Activated T-cell treated with anti-CD3 and anti-CD28 coated beads, Interleukin-2, amount 50 U/mL, for 24 hours (primary cell): ENCODE results near the gene BMPER.

Source experiments
- DNase-seq: peaks from one replicate; pipeline ENCODE4 v3.0.0-alpha.2; 2020
- H3K27ac Mint-ChIP-seq: 2 replicates; pipeline ENCODE4 v1.8.0; 2020; ENCODE audit warnings: mild to moderate bottlenecking, mixed read lengths
- H3K27me3 Mint-ChIP-seq: 2 replicates; pipeline ENCODE4 v1.8.0; 2020; ENCODE audit warnings: mixed read lengths
- H3K36me3 Mint-ChIP-seq: 2 replicates; pipeline ENCODE4 v1.8.0; 2020; ENCODE audit warnings: low read depth, mixed read lengths
- H3K4me1 Mint-ChIP-seq: 2 replicates; pipeline ENCODE4 v1.8.0; 2020; ENCODE audit warnings: low read depth, mixed read lengths
- H3K4me3 Mint-ChIP-seq: 2 replicates; pipeline ENCODE4 v1.8.0; 2020; ENCODE audit warnings: mild to moderate bottlenecking, moderate library complexity, mixed read lengths
- H3K9me3 Mint-ChIP-seq: 2 replicates; pipeline ENCODE4 v1.8.0; 2020; ENCODE audit warnings: mixed read lengths

Gene BMPER

DNA sequence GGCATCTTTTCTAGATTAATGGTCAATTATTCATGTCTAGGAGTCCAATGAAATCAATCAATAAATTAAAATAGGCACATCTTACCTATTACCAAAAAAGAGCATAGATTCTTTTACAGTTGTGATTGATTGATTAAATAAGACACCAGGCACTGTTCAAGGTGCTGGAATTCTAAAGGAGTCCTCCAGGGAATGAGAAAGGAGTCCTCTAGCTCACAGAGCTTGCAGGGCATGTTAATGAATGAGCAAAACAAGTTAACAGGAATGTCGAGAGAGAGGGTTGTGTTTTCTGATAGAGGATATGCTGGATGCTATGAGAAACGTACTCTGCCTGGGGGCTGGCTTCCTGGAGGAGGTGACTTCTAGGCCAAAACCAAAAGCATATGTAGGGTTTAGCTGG lies 191.4 kb downstream of the BMPER start:
- H3K27me3 Mint-ChIP-seq = no peaks in the 10 kb centered on the region
- no peaks in the 10 kb centered on the region for H3K9me3 Mint-ChIP-seq
- no peaks in the 10 kb centered on the region for H3K4me1 Mint-ChIP-seq
- DNase-seq = no peak
- H3K4me3 Mint-ChIP-seq = no peak overlapping the region
- no peaks in the 10 kb centered on the region for H3K36me3 Mint-ChIP-seq
- no peak overlapping the region for H3K27ac Mint-ChIP-seq

DNA sequence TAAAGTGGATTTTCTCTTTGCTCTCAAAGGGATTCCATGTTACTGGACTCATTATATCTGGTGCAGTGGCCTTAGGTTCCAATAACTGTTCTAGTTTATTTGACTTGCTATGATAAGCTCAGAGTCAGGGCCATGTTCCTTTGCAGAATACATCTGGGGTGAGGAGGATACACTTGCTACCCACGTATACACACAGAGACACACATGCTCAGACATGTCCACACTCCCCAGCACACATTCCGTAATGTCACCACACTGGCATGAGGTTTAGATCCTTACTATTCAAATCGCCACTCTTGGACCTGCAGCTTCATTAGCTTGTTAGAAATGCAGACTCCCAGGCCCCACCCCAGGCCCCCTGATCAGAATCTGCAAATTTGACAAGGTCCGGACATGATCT lies 195.3 kb downstream of the BMPER start:
- Mint-ChIP-seq H3K36me3 (no peaks in the 10 kb centered on the region), H3K4me3 (no peak overlapping the region), H3K4me1 (no peaks in the 10 kb centered on the region), H3K27ac (no peak overlapping the region), H3K27me3 (no peaks in the 10 kb centered on the region), H3K9me3 (no peaks in the 10 kb centered on the region)
- no peak for DNase-seq

DNA sequence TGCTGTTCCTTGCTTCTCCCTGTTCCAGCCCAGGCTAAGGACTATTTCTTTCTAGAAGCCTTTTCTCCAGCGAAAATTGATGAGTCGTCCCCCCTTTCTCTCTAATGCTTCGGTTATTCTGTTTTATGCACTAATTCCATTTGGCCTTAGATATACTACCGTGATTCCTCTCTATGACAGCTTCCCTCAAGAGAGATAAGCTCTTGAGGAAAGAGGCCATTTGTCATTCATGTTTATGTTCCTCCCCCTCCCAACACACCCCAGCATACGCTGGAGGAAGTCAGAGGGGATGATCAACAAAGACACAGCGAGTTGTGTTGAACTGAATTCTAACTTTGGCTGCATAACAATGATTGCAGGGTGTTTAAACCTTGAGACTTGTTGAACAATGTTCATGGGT lies 198.8 kb downstream of the BMPER start:
- Mint-ChIP-seq H3K27ac (no peak overlapping the region), H3K36me3 (no peaks in the 10 kb centered on the region), H3K4me3 (no peak overlapping the region), H3K9me3 (no peaks in the 10 kb centered on the region), H3K4me1 (no peaks in the 10 kb centered on the region), H3K27me3 (no peaks in the 10 kb centered on the region)
- DNase-seq = no peak

DNA sequence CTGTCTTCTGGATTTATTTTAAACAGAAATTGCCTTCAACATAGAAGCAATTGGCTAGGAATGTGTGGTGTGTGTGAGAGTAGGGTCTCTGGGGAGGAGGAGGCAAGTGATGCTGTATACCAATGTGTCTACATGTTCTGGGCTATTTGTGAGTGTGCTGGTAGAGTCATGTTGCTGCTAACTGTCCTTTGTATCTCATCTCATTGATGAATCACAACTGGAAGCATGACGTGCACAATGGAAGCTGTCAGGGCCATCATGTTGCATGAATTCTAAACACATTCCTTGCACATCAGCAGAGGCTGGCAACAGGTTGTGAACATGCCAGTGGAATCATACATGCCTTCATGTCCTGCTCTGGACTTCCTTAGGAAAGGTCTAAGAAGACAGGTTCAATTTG lies 199.7 kb downstream of the BMPER start:
- Mint-ChIP-seq H3K27me3 (no peaks in the 10 kb centered on the region), H3K4me1 (no peaks in the 10 kb centered on the region), H3K9me3 (no peaks in the 10 kb centered on the region), H3K27ac (no peak overlapping the region), H3K36me3 (no peaks in the 10 kb centered on the region), H3K4me3 (no peak overlapping the region)
- DNase-seq = no peak

DNA sequence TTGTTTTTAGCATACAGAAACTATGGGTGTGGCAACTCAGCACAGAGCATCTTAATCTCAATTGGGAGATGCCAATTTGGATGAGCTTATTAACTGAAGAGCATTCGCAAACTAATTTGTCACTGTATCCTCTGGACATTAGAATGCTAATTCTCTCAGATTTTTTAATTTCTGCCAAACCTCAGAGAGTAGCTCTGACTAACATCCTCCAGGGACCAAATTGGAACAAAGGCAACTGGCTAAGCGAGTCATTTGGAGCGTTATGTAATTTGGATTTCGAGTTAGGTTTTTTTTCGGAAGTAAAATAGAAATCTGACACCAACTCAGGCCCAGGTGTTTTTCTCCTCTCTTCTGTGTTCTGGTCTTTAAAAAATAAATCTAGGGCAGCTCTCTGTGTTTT lies 201.9 kb downstream of the BMPER start:
- Mint-ChIP-seq H3K4me1 (no peaks in the 10 kb centered on the region), H3K27me3 (no peaks in the 10 kb centered on the region), H3K27ac (no peak overlapping the region), H3K36me3 (no peaks in the 10 kb centered on the region), H3K9me3 (peaks cover 2% of the 10 kb centered on the region), H3K4me3 (no peak overlapping the region)
- no peak for DNase-seq

DNA sequence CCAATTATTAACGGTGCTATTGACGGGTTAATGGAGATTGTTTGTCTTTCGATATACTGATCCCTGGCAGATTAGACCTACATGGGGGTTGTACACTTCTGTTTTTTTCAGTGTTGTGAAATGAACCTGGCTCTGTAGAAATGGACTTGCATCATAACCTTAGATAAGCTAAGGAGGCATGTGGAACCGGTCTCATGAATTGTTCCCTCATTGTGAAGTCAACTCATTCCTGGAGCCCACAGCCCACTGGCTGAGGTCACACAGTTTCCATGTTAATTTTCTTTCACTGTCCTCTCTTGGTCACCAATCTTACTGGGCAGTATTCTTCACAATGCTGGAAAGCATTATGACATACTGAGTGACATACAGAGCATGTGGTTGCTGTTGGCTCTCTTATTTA lies 202.8 kb downstream of the BMPER start:
- H3K9me3 Mint-ChIP-seq = peaks cover 2% of the 10 kb centered on the region
- H3K4me1 Mint-ChIP-seq = no peaks in the 10 kb centered on the region
- H3K27ac Mint-ChIP-seq = no peak overlapping the region

DNA sequence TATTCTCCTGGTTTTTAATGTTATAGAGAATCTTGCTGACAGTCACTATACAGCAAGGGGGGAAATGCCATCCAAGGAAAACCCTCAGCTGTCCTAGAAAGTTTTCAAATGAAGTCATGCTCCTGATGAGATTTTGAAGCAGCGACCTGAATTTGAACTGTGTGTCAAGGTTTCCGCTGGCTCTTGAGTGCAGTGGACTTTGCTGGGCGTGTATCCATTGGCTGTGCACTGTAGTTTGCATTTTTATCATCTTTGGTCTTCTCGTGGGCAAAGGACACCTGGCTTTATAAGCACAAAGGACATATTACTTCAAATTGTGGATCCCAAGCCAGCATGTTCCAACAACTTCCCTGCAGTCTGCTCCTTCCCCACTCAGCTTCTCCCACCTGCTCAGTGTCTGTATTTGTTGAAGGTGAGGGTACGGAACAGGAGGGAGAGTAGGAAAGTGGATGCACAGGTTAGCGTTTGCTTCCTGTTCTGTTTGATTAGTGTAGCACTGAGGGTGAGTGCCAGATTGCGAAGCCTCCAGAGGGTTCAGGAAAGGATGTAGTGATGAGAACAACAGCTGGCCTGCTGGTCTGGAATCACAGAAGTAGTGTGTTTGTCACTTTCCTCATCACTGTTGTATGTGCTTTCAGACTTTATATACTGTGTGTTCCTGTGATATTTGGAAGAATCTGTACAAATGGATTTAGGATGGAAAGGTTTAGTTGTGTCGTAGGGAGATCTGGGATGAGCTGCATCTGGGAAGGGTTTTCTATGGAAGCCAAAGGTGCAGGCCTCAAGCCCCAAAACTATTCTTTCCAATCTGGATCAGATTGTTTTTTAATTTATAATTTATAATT lies 204.8 kb downstream of the BMPER start:
- H3K4me1 Mint-ChIP-seq = no peaks in the 10 kb centered on the region
- H3K27ac Mint-ChIP-seq = no peak overlapping the region
- H3K9me3 Mint-ChIP-seq = peaks cover 2% of the 10 kb centered on the region
- no peaks in the 10 kb centered on the region for H3K36me3 Mint-ChIP-seq
- H3K27me3 Mint-ChIP-seq = no peaks in the 10 kb centered on the region
- no peak overlapping the region for H3K4me3 Mint-ChIP-seq
- DNase-seq = no peak

More for the DNA sequence above, 202.8 kb downstream of the BMPER start:
- Mint-ChIP-seq H3K36me3 (no peaks in the 10 kb centered on the region), H3K4me3 (no peak overlapping the region), H3K27me3 (no peaks in the 10 kb centered on the region)
- DNase-seq = no peak

DNA sequence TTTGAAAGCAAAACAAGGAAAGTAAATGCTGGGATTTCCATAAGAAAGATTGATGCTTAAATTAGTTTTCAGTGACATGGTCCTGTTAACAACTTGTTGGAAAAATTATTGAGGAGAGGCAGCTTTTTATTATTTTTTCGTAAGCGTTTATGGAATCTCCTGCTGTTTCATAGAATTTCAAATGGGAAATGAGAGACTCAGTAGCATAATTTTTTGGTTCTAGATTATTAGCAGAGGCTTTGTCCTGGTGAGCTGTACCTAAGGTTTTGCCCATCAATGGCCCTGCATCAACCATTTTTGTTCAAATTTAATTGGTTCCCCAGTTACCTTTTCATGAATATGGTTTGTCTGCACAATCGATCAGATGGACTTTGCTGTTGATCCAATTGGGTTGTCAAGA lies 205.7 kb downstream of the BMPER start:
- H3K9me3 Mint-ChIP-seq = peaks cover 5% of the 10 kb centered on the region
- H3K27me3 Mint-ChIP-seq = no peaks in the 10 kb centered on the region
- no peak overlapping the region for H3K27ac Mint-ChIP-seq
- H3K36me3 Mint-ChIP-seq = no peaks in the 10 kb centered on the region
- no peak for DNase-seq
- no peak overlapping the region for H3K4me3 Mint-ChIP-seq
- no peaks in the 10 kb centered on the region for H3K4me1 Mint-ChIP-seq

DNA sequence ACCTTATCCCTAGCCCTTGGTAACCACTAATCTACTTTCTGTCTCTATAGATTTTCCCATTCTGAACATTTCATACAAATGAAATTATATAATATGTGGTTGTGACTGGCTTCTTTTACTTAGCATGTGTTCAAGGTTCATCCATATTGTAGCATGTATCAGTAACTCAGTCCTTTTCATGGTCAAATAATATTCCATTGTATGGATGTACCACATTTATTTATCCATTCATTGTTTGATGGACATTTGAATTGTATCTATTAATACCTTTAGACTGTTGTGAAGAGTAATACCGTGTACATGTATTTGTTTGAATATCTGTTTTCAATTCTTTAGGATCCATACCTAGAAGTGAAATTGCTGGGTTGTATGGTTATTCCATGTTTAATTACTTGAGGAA lies 210.2 kb downstream of the BMPER start:
- peaks cover 10% of the 10 kb centered on the region for H3K9me3 Mint-ChIP-seq
- H3K27me3 Mint-ChIP-seq = no peaks in the 10 kb centered on the region
- no peaks in the 10 kb centered on the region for H3K36me3 Mint-ChIP-seq
- no peak overlapping the region for H3K27ac Mint-ChIP-seq
- DNase-seq = no peak
- H3K4me3 Mint-ChIP-seq = no peak overlapping the region
- H3K4me1 Mint-ChIP-seq = no peaks in the 10 kb centered on the region

DNA sequence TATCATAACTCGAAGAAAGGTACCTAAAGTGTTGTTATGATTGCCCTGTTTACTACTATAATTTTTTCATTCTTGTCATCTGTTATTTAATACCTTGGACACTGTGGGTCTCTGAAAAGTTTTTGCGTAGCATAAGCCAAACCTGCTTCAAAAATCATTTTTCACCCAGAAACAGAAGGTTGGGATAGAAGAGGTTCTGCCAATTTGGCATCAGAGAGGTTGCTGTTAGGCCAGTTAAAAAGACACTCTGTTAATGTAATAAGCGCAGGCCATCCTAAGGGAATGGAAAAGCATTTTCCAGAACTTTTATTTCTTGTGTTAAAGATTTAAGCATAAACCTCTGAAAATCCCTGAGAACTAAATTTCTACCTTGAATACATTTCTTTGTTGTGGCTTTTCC lies 212.2 kb downstream of the BMPER start:
- H3K27ac Mint-ChIP-seq = no peak overlapping the region
- H3K27me3 Mint-ChIP-seq = no peaks in the 10 kb centered on the region
- peaks cover 14% of the 10 kb centered on the region for H3K9me3 Mint-ChIP-seq
- no peaks in the 10 kb centered on the region for H3K4me1 Mint-ChIP-seq
- no peaks in the 10 kb centered on the region for H3K36me3 Mint-ChIP-seq
- no peak overlapping the region for H3K4me3 Mint-ChIP-seq
- DNase-seq = no peak

DNA sequence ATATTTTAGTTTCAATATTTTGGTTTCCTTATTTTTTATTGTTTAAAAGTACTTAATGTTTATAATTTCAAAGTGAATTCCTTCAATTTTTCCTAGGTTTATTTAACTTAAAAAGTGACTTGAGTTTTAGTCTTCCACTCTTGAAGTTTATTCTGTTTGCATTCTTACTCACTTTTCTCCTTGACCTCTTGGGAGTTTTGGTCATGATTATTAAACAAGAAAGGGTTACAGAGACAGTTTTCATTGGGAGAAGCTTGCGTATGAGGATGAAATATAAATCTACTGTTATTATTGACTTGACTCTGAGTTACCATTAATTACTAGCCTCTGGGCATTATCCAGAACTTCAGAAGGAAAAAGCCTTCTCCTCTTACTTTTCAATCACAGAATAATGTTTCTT lies 216.0 kb downstream of the BMPER start:
- Mint-ChIP-seq H3K27ac (no peak overlapping the region), H3K4me3 (no peak overlapping the region), H3K36me3 (no peaks in the 10 kb centered on the region), H3K4me1 (no peaks in the 10 kb centered on the region), H3K27me3 (no peaks in the 10 kb centered on the region), H3K9me3 (peaks cover 24% of the 10 kb centered on the region)
- DNase-seq = no peak

DNA sequence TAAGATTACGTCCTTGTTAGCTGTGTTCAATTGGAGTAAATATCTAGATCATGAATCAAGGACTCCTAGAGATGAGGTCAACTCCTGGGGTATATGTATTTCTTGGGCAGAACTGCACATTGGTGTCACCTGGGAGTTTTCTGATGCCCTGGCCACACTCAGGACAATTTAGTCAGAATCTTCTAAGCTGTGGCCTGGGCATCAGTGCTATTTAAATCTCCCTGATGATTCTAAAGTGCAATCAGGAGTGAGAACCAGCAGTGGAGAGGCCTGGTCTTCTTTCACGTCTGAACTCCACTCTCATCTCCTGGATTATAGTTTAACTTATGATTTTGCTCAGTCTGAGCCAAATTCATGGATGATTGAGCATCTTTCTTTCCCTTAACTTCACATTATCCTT lies 218.0 kb downstream of the BMPER start:
- peaks cover 24% of the 10 kb centered on the region for H3K9me3 Mint-ChIP-seq
- H3K4me1 Mint-ChIP-seq = no peaks in the 10 kb centered on the region
- H3K27ac Mint-ChIP-seq = no peak overlapping the region
- DNase-seq = no peak
- H3K36me3 Mint-ChIP-seq = no peaks in the 10 kb centered on the region
- H3K4me3 Mint-ChIP-seq = no peak overlapping the region
- H3K27me3 Mint-ChIP-seq = no peaks in the 10 kb centered on the region

DNA sequence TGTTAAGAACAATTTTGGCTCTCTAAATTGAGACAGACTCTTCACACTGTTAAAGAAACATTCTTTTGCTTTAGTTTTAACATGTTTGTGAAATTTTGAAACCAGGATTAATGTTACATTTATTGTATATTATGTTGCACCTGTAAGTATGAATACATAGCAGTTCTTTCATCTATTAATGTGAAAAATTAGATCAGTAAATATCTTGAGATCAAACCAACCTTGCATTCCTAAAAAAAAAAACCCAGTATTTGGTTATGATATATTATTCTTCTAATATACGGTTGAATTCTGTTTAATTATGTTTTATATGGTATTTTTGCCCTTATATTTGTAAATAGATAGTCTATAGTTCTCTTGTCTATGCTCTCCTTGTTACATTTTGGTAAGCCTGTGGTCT lies 219.4 kb downstream of the BMPER start:
- no peaks in the 10 kb centered on the region for H3K27me3 Mint-ChIP-seq
- no peak overlapping the region for H3K4me3 Mint-ChIP-seq
- no peak overlapping the region for H3K27ac Mint-ChIP-seq
- peaks cover 23% of the 10 kb centered on the region for H3K9me3 Mint-ChIP-seq
- no peaks in the 10 kb centered on the region for H3K4me1 Mint-ChIP-seq
- no peak for DNase-seq
- no peaks in the 10 kb centered on the region for H3K36me3 Mint-ChIP-seq

DNA sequence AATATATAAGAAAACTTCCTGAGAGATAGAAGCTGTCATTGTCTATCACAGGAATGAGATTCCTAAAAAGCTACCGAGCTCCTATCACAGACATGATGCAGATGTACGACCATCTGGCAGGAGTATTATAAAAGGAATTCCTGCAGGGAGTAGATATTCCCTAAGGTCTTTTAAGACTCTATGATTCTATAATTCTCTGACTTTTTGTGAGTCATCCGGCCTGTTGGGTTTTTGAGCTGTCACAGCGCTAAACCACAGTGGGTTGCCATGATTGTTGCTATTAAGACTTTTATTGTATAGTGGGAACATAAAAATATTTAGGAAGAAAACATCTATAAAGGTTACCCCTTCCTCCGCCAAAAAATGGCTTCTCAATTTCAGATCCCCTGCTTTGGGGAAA lies 223.4 kb downstream of the BMPER start:
- H3K27ac Mint-ChIP-seq = no peak overlapping the region
- peaks cover 19% of the 10 kb centered on the region for H3K9me3 Mint-ChIP-seq
- no peak overlapping the region for H3K4me3 Mint-ChIP-seq
- no peaks in the 10 kb centered on the region for H3K4me1 Mint-ChIP-seq
- no peaks in the 10 kb centered on the region for H3K27me3 Mint-ChIP-seq
- H3K36me3 Mint-ChIP-seq = no peaks in the 10 kb centered on the region
- no peak for DNase-seq

DNA sequence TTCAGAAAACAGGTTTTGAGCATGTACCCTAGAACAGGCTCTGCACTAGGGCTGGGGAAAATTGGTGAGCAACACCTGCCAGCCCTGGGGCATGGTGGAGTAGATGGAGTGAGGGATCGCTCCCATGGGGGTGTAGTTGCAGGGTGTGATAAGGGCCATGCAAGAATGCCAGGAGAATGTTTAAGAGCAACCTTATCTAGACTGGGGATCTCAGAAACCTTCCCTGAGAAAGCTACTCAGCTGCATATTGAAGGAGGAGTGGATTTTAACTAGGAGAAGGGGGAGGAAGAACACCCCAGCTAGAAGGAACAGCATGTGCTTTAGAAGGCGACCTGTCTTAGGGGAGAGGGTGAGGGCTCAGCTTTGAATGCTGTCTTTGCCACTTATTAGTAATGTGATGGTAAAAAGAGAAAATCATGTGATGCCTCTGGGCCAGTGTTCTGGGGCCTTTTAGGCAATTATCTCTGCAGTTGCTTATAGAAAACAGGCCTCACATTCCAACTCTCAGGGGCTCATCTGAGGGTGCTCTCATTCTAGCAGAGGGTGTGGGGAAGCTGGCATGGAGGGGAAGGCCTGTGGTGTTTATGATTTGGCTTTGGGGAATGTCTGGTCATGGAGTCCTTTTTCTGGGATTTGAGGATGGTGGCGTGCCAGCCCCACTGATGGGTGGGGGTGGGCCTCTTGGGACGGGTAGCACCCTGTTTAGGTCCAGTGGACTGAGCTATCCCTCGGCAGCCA lies 225.4 kb downstream of the BMPER start:
- no peak for DNase-seq
- Mint-ChIP-seq H3K4me3 (no peak overlapping the region), H3K27ac (no peak overlapping the region), H3K9me3 (peaks cover 10% of the 10 kb centered on the region), H3K27me3 (no peaks in the 10 kb centered on the region), H3K4me1 (no peaks in the 10 kb centered on the region), H3K36me3 (no peaks in the 10 kb centered on the region)
